ENCODE measurements around the gene SDHAF1.
"Not testable (repeated sequence)": the region's sequence is repeated elsewhere in the genome, so short reads cannot be mapped to it uniquely, and the experiment has no call there.

GRCh38 chr19:35980997-35981396 lies 14.0 kb upstream of the SDHAF1 start:
- TF ChIP-seq CTCF (IDR thresholded peaks at IDR 0.05 in 4 of 5, conservative IDR thresholded peaks at IDR 0.05 in 1 of 5); POLR2A (IDR thresholded peaks at IDR 0.05): not testable (repeated sequence)

All from gastrocnemius medialis (tissue), 4 donors.